PFSK-1 (cell line): Measurements from ENCODE around the gene CHMP6.

Experiments
- POLR2AphosphoS5 ChIP-seq: IDR thresholded peaks from 2 replicates; pipeline ENCODE4 v1.6.1; 2012; ENCODE audit warnings: low read depth, mild to moderate bottlenecking, control low read depth, low read length, moderate library complexity
- SIN3A ChIP-seq: IDR thresholded peaks from 2 replicates; pipeline ENCODE4 v1.6.1; 2012; ENCODE audit warnings: mild to moderate bottlenecking, low read length, moderate library complexity, borderline replicate concordance; ENCODE audit not compliant: insufficient read depth
- TAF1 ChIP-seq: IDR thresholded peaks from 2 replicates; pipeline ENCODE4 v1.6.1; 2012; ENCODE audit warnings: low read length, control low read depth, borderline replicate concordance; ENCODE audit not compliant: insufficient read depth
- TF ChIP-seq, protein P1 (sequence below), 2 experiments: IDR thresholded peaks; 2 replicates each; pipeline versions ENCODE4 v1.6.1 to v1.8.0; 2011 to 2012; ENCODE audit warnings: low read depth in 2 of 2, low read length in 2 of 2, control low read depth in 1 of 2, inconsistent platforms in 1 of 2, mild to moderate bottlenecking in 1 of 2, moderate library complexity in 1 of 2; ENCODE audit not compliant: insufficient read depth in 1 of 2

DNA sequence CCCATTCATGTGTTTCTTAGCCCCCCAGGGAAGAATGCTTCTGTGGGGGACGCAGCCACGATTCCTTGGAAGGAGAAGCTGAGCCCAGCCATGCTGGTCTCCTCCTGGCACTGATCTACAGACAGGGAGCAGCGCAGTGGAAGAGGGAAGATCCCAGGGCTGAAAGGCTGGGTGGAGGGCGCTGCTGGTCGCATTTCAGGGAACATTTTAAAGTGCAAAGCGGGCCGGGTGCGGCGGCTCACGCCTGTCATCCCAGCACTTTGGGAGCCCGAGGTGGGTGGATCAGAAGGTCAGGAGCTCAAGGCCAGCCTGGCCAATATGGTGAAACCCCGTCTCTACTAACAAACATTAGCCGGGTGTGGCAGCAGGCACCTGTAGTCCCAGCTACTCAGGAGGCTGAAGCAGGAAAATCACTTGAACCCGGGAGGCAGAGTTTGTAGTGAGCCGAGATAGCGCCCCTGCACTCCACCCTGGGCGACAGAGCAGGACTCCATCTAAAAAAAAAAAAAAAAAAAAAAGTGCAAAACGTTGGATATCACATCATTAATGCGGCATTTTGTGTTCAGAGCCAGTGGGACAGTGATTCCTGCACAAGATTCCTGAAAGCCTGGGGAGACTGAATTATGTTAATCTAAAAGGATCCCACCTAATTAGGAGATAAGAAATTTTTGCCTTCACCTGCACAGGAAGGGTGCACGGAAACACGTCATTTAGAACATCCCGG lies 558 bp upstream of the CHMP6 start:
- TF ChIP-seq TAF1 (no peak), POLR2AphosphoS5 (no peak), SIN3A (no peak)
- TF ChIP-seq, protein P1, sequence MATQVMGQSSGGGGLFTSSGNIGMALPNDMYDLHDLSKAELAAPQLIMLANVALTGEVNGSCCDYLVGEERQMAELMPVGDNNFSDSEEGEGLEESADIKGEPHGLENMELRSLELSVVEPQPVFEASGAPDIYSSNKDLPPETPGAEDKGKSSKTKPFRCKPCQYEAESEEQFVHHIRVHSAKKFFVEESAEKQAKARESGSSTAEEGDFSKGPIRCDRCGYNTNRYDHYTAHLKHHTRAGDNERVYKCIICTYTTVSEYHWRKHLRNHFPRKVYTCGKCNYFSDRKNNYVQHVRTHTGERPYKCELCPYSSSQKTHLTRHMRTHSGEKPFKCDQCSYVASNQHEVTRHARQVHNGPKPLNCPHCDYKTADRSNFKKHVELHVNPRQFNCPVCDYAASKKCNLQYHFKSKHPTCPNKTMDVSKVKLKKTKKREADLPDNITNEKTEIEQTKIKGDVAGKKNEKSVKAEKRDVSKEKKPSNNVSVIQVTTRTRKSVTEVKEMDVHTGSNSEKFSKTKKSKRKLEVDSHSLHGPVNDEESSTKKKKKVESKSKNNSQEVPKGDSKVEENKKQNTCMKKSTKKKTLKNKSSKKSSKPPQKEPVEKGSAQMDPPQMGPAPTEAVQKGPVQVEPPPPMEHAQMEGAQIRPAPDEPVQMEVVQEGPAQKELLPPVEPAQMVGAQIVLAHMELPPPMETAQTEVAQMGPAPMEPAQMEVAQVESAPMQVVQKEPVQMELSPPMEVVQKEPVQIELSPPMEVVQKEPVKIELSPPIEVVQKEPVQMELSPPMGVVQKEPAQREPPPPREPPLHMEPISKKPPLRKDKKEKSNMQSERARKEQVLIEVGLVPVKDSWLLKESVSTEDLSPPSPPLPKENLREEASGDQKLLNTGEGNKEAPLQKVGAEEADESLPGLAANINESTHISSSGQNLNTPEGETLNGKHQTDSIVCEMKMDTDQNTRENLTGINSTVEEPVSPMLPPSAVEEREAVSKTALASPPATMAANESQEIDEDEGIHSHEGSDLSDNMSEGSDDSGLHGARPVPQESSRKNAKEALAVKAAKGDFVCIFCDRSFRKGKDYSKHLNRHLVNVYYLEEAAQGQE (IDR thresholded peaks at IDR 0.05; ENCODE audit: insufficient read depth in 1 of 2, low read depth in 2 of 2, low read length in 2 of 2), result no peak
